Measurements from ENCODE around the gene CDH23.

Gene CDH23

DNA sequence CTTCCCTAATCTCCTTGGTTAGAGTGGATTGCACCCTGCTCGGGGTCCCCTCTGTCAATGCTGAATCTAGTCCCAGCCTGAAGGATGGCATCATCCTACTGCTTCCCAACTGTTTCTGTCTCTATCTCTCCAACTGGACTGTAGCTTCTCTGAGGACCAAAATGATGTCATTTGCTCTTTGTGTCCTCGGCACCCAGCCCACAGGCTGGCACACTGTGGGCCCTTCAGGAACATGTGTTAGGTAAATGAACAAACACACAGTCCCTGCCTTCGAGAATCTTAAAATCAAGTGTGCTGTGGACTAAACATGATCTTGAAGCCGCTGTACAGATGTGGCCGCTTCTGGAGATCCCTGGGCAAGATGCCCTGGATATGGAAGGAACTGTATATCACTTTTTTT is 5.0 kb upstream of the CDH23 start:
- in situ Hi-C loops (cut with HindIII; ENCODE audit: low sequenced_read_pairs) = no loop called here

DNA sequence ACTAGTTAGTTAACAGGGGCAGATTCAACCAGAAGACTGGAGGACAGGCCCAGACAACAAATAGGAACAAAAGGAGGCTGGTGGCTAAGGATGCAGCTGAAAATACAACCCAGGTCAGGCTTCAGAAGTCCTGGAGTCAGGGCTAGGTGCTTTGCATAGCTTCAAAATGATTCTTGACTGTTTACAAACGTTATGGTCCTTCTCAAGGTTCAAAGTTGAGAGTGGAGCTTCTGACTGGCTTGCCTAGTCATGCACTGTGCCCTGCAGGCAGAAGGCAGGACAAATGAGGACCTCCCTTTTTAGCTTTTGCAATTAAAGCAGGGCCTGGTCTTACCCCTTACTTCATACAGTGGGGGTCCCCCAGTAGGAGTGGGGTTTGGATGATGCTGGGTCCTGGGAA is 4.4 kb upstream of the CDH23 start:
- in situ Hi-C loops (cut with HindIII; ENCODE audit: low sequenced_read_pairs) = no loop called here

DNA sequence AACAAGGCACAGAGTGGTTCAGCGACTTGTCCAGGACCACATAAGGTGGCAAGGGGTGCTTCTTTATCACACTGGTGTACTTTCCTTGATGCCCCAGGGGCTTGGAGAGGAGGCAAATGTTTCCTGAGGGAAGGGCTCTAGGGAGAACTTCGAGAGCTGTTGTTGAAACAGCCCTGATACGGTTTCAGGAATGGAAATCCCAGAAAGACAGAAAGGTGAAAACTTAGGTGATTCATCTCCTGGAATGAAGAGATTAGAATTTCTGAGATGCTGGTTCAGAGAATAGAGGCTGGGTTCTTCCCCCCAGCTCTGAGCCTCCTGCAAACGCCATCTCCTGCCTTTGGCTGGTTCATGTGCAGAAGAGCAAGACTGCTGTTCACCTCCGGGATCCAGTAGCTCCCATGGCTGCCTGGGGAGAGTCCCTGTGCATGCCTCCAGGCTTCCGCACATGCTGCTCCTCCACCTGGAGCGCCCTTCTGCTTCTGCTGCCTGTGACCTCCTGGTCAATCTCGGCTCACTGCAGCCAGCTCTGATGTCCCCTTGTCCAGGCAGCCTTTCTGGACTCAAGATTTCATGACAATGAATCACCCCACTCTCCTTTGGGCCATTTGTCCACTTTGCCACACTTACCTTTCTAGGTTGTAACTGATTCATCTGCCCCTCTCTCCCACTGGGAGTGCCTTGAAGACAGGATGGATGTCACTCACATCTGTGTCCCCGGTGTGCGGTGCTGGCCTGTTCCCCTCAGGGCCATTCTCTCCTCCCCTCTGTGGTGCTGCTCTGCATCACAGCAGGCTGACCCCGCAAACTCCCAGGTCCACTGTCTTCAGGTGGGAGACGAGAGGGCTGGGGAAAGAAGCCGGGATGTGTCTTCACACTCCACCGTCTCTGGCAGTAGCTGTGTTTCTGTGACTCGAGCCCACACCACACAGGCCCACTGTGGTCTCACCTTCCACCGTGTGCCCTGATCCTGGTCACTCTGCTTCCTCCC is 3.6 kb upstream of the CDH23 start:
- in situ Hi-C loops (cut with HindIII; ENCODE audit: low sequenced_read_pairs) = no loop called here

DNA sequence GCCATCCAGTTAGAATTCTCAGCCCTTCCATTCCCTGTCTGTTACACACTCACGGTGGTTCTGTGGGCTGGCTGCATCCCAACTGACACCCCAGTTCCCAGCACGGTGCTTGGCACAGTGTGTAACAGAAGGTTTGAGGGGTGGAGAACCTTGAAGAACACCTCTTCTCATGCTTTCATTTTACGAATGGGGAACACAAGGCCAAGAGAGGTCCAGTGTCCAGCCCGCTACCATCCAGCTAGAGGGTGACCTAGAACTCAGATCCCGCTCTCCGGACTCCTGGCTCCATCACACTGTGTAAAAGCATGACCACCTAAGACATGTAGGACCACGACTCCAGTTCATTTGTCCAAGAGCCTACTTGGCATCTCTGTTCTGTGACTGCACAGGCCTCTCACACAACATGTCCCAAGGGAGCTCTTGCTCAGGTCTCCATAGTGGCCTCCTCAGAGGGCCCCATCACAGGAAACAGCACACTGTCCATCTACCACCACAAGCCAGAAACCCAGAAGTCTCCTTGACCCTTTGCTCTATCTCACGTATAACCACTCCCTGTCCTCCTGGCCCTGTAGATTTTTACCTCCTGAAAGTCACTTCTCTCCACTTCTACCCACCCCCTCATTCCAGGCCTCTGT is 2.8 kb upstream of the CDH23 start:
- in situ Hi-C loops (cut with HindIII; ENCODE audit: low sequenced_read_pairs) = no loop called here

DNA sequence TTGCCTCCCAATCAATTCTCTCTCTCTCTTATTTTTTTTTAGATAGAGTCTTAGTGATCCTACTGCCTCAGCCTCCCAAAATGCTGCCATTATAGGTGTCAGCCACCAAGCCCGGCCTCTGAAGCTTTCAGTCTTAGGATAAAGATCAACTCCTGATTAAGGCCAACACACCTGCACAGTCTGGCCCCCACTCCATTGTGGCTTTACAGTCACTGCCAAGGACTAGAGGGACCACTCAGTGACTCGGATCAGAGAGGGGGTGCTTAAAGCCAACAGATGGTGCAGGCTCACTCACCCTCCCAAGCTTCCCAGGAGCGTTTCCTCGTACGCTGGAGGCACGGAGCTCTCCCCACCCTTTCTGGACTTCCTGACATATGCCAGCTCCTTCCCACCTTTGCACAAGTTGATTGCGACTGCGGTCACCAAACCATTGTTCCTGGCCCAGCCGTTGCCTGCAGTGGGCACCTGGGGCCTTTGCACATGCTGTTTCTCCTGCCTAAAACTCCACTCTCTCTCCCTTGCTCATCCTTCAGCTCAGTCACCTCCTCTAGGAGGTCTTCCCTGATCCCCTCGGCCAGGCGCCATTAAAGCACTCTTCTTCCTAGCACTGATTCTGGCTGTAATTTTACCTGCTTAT is 1.7 kb upstream of the CDH23 start:
- in situ Hi-C loops (cut with HindIII; ENCODE audit: low sequenced_read_pairs) = no loop called here

DNA sequence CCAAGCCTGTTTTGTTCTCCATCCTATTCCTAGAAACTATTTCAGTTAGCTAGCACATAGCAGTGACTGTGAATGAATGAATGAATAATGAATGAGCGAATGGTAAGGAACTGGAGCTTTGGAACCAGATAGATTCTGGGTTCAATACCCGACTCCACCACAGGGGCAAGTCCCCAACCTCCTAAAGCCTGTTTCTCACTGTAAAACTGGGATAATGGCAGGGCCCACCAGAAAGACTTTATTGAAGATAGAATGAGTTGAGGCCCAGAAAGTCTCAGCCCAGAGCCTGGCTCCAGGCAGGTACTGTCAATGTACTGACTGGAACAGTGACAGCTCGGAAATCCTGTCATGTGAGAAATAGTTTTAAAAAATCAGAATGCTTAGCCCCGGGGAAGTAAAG is 1.1 kb upstream of the CDH23 start:
- in situ Hi-C loops (cut with HindIII; ENCODE audit: low sequenced_read_pairs) = no loop called here

DNA sequence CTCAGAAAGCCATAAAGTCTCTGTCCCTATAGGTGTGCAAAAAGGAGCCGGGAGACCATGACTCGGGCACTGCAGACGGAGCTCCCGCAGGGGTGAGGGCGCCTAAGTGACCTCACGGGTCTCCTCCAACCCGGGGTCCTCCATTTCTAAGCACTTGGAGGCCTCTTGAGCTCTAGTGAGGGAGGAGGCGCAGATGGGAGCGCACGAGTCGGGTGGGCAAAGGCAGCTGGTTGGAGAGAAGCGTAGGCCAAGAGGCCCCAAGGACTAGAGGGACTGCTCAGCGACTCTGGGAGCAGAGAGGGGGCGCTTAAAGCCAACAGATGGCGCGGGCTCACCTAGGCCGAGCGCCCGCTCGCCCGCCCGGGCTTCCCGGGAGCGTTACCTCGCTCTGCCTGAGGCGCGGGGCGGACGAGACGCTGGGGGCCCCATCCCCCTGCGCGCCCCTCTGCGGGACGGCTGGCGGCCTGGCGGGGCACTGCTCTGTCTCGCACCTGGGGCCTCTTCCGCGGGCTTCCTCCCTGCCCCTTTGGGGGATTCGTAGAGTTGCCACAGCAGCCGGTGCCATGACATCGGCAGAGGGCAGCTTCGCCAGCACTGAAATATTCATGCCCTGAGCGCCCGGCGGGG is 523 bp upstream of the CDH23 start:
- in situ Hi-C loops (cut with HindIII; ENCODE audit: low sequenced_read_pairs) = no loop called here

DNA sequence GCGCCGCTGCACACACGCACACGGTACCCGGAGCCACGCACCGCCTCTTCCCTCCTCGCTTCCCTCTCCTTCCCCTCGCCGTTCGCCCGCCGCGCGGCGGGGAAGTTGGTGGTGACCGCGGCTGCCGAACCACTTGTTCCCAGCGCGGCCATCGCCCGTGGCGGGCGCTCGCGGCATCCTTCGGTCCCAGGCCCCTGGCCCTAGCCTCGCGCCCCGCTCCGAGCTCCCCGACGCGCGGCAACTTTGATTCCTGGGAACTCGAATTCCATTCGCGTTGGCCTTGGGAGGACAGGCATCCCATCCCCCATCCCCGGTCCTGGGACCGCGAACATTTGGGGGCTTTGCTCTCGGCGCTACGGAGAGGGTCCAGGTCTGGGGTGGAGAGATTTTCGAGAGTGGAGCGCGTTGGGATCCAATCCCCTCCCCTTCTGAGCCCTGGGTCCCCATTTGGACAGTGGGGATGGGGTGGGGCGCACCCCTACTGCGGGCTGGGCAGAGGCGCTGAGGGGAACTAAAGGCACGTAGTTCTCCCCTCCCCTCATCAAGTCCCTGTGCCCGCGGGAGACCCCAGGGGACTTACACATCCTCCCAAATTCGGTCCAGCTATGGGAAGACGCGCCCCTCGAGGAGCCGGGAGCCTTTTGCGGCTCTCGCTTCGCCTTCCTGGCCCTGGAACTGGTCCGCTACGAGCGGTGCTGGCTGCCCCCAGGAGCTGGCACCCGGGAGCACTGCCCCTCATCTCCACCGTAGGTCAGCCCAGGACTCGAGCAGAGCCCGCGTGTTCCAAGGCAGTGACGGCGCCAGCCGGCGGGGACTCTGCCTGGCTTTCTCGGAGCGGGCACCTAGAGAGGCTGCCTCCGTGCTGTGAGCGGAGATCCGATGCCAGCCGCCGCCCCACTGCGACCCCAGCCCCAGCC is 834 bp downstream of the CDH23 start:
- in situ Hi-C loops (cut with HindIII; ENCODE audit: low sequenced_read_pairs) = no loop called here

DNA sequence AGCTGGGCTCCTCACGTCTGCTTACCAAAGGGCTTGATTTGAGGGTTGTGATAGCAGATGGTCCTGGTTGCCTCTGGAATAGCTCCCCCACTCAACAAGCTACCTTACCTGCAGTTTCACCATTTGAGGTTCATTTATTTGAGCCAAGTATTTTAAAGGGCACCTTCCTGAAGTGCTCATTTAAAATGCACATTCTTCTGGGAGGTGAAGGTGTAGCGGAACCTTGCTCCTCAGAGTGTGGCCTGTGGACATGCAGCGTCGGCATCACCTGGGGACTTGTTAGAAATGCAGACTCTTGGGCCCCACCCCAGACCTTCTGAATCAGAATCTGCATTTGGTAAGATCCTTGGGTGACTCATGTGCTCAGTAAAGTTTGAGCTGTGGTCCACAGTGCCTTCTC is 2.3 kb downstream of the CDH23 start:
- in situ Hi-C loops (cut with HindIII; ENCODE audit: low sequenced_read_pairs) = no loop called here

DNA sequence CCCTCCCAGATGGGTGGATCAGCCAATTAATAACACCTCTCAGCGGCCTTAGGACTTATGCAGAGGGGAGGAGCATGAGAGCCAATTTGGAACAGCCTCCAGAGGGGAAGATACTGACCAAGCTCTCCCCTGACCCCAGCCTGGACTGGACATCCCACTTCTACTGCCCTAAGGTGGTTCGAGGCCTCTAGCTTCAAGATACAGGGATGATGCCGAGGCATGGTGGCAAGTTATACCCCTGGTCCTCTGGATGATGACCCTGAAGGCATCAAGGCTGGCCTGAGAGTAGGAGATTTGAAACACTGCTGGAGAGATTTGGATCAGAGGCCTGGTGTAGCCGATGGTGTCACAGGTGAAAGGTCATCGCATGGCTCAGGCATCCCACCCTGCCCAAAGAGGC is 3.2 kb downstream of the CDH23 start:
- in situ Hi-C loops (cut with HindIII; ENCODE audit: low sequenced_read_pairs) = no loop called here

DNA sequence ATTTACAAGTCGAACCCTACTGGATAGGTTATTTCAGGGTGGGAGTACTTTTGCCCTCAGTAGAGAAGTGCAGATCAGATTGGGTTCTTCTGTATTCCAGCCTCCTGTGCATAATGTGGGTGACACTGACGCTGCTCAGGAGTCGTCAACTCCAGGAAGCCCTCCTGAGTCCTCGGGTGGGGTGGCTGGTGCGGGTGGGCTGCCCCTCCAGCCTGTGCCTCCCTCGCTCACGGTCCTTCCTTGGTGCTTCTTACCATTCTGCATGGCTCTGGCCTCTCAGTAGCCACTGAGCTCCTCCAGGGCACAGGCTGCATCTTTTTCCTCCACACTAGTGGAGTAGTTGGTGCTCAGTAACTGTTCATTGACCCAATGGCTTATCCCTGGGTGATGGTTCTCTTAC is 4.3 kb downstream of the CDH23 start:
- in situ Hi-C loops (cut with HindIII; ENCODE audit: low sequenced_read_pairs) = no loop called here

DNA sequence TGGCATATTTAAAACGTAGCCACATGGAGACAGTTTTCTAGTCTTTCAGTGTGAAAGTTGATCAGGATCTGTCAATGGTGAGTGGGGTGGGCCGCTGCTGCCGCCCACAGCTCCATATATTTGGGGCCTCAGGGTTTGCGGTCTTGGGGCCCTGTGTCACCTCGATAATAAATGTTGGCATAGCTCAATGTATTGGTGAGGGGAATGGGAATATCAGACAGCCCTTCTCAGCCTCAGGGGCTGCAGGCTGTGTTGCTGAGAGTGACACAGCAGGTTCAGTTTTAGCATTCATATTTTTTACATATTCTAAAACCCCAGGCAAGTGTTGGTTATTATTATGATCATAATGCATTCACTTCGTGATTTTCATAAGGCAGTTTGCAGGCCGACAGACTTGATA is 5.3 kb downstream of the CDH23 start:
- in situ Hi-C loops (cut with HindIII; ENCODE audit: low sequenced_read_pairs) = no loop called here

DNA sequence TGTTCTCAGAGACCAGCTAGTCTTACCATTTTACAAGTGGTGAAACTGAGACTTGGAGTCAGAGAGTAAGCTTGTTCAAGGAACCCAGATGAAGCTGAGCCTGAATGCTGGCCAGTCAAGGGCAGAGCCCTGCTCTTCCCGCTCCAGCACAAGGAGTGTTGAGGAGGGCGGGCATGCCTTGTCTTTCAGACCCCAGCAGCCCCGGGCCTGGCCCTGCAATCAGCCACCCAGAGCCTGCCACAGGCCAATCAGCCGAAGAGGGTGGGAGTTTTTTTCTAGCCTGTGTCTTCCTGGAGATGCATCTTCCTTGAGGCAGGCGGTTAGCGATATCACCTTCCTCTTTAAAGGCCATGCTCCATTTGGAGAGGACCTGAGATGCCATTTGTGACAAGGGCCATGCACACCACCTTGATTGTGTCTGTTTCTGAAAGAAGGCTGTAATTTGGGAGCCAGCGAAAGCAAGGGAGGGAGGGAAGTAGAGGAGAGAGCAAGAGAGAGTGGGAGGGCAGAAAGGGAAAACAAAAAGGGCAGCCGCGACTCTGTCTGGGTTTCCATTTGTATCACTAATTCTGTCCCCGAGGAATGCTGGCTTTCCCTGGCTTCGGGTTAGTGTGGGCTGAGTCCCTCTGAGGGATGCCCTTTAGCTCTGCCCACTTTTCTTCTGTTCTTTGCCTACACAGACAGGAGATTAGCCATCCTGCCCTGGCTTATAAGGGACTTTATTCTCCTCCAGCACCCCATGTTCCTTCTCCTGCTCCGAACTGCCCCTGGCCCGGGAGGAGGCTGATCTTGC is 8.0 kb downstream of the CDH23 start:
- in situ Hi-C loops (cut with HindIII; ENCODE audit: low sequenced_read_pairs) = no loop called here

DNA sequence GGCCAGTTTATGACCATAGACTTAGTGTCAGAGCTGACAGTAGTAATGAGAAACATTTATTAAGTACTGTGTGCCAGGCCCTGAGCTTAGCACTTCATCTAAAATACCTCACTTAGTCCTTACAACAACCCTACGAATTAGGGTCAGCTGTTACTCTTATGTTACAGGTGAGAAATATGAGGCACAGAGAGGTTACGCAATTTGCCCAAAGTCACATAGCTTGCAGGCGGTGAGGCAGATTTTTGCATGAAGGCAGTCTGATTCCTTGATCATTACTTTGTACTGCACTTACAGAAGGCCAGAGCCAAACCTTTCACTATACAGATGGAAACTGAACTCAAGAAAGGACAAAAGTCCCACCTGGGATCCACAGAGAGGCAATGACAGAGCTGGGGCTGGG is 10.2 kb downstream of the CDH23 start:
- in situ Hi-C loops (cut with HindIII; ENCODE audit: low sequenced_read_pairs) = no loop called here

DNA sequence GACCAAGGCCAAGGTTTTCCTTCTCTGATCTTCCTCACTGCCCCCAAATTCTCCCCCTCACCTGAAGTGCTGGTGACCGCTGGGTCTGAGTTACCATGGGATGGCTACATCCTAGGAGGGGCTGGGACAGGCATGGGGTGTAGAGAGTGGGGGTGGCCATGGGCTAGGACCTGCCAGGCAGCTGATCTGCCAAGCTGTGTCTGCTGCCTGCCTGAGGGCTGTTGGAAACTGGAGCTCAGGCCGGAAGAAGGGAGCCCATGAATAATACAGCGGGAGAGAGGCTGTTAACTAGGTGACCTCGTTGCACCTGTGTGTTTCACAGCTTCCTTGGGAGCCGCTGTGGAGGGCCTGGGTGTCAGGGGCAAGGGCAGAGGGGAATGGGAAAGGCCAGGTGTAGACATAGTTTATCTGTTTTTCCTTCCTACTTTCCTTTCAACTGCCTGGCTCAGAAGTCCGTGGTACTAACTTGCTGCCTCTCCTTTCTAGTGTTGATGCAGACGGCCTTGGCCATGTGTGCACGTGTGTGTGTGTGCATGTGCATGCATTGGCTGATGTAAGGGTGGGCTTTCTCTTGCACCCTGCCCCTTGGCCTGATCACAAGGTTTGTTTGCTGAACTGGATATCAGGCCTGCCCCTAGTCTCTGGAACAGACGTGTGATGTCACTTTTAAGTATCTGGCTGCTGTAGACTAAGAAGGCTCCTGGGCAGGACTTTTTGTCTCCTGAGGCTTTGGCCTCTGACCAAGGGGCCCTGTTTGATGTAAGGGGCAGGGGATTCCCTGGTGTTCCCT is 11.9 kb downstream of the CDH23 start:
- in situ Hi-C loops (cut with HindIII; ENCODE audit: low sequenced_read_pairs) = no loop called here

DNA sequence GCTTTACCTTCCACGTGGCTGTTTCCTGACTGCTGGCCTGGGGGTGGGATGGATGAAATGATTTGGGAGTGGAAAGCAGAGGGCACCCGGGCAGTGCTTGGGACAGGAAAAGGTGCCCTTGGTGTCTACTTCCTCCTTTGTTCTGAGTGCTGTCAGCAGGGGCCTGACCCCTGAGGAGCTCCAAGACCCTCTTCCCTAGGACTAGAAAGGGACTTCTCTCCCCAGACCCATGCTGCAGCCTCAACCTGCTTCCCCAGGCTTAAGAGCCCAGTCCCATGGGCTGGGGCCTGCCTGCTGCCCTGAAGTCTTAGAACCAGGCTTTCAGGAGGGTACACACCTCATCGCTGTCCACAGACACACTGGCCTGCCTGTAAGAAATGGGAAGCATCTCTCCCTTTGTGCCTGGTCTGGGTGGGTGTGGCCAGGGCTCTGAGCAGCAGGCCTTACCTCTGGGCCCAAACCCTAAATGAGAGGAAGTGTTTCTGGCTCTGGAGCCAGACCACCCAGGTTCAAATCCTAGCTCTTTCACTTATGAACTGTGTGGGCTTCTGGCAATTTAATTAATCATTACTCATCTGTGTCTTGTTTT is 12.9 kb downstream of the CDH23 start:
- in situ Hi-C loops (cut with HindIII; ENCODE audit: low sequenced_read_pairs) = no loop called here

DNA sequence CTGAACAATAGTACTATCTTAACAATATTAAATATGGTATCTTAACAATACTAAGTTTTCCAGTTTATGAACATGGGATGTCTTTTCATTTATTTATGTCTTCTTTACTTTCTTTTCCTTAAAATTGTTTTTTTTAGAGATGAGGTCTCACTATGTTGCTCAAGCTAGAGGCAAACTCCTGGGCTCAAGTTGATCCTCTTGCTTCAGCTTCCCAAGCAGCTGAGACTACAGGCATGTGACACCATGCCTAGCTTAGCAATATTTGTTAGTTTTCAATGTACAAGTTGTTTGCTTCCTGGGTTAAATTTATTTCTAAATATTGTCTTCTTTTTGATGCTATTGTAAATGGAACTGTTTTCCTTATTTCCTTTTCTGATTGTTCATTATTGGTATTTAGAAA is 16.9 kb downstream of the CDH23 start:
- in situ Hi-C loops (cut with HindIII; ENCODE audit: low sequenced_read_pairs) = no loop called here

DNA sequence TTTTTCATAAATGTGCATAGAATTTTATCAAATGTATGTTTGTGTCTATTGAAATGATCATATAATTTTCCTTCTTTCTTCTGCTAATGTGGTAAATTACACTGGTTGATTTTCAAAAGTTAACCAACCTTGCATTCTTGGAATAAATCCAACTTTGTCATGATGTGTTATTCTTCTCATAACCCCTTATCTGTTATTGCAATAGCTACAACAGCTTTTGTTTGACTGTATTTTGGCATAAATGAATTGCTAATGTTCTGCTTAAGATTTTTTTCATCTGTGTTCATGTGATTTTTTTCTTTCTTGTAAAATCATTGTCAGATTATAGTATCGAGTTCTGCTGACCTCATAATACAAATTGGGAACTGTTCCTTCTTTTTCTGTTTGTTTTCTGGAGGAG is 17.6 kb downstream of the CDH23 start:
- in situ Hi-C loops (cut with HindIII; ENCODE audit: low sequenced_read_pairs) = no loop called here

All from endothelial cell of hepatic sinusoid (primary cell).